HPDE6-E6E7 (cell line): Measurements from ENCODE around the gene IL2RA.
"Not testable (repeated sequence)": the region's sequence is repeated elsewhere in the genome, so short reads cannot be mapped to it uniquely, and the experiment has no call there.

Experiments
- DNase-seq: peaks from one replicate; pipeline ENCODE4 v3.0.0; 2011; ENCODE audit warnings: missing footprints; ENCODE audit errors: extremely low spot score

Gene IL2RA

GRCh38 chr10:6056411-6057135 is 5.6 kb downstream of the IL2RA start:
- no peak for DNase-seq

GRCh38 chr10:6055929-6056328 is 6.2 kb downstream of the IL2RA start:
- DNase-seq = no peak

GRCh38 chr10:6054884-6055283 is 7.3 kb downstream of the IL2RA start:
- no peak for DNase-seq

DNA sequence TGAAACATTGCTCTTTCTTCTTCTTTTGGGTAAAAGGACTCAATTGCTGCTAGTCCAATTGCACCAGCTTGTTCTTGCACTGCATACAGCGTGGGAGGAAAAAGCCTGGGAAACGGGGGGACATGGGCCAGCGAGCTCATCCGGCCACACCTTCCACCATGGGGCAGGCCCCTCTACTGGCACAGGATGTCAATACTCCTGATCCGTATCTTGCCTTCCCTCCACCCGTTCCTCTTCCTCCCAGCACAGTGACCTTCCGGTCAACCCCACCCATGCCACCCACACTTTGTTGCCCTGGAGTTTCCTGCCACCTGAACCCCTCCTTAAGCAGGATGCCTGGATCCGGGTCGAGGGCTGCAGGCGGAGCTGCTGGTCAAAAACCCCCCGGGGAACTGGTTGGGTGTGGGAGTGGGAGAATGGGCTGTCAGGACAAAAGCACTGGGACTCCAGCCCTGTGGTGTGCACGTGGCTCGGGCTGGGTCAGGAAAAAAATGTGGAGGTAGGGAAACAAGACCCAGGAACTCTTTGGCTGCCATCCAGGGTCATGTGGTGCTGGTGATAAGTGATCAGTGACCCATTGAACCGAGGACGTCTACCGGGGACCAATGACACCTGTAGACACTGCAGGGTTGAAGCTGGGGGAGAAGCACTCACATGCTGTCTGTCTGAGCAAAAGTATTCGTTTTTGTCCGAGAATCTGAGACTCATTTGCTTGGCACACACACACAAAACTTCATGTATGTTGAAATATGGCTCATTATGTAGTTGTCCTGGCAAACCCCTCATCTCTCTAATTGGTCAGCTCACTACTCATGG is 8.1 kb downstream of the IL2RA start:
- DNase-seq = no peak

DNA sequence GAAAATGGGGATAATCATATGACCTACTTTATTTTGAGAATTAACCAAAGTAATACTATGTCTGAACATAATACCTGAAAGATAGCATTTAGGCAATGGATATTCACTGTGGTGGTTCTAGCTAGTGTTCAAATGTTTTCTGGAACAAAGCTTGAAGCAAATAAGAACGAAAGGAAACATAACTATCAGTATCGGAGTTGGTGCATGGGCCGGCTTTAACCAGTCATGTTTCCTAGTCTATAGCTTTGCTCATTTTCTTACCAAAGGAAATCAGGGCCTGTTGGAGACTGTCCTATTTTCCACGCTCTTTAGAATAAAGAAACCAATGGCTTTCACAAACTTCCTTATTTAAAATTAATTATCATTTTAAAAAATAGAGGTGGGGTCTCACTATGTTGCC is 8.9 kb downstream of the IL2RA start:
- no peak for DNase-seq

GRCh38 chr10:6052247-6053221 is 9.6 kb downstream of the IL2RA start:
- peak; percentile 5 for DNase-seq

DNA sequence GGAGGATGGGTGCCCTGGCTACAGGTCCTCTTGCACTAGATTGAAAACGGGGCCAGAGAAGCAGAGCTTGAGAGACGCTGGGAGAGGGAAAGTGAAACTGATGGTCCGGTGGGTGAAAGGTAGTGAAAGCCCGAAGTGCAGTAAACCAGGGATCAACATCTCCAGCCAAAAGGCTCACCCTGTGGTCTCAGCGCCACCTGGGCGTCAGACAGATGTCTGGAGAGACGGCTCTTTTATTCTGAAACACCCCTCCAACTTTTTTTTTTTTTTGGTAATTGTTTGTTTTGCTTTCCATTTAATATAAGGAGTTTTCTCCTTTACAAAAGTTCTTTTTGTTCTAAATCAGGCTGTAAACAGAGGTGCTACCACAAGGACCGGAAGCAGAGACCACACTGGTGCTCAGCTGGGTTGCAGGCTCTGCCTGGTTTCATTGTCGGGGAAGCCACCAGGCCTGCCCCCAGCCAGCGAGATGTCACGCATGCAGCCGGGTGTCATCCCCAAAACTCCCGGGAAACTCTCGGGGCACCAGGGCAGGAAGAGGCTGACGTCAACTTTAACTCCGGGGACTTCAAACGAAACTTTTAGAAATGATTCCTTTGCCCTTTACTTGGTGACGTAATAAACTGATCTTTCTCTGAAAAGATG is 11.2 kb downstream of the IL2RA start:
- DNase-seq = peak; percentile 11

GRCh38 chr10:6049031-6049400 is 13.2 kb downstream of the IL2RA start:
- no peak for DNase-seq

DNA sequence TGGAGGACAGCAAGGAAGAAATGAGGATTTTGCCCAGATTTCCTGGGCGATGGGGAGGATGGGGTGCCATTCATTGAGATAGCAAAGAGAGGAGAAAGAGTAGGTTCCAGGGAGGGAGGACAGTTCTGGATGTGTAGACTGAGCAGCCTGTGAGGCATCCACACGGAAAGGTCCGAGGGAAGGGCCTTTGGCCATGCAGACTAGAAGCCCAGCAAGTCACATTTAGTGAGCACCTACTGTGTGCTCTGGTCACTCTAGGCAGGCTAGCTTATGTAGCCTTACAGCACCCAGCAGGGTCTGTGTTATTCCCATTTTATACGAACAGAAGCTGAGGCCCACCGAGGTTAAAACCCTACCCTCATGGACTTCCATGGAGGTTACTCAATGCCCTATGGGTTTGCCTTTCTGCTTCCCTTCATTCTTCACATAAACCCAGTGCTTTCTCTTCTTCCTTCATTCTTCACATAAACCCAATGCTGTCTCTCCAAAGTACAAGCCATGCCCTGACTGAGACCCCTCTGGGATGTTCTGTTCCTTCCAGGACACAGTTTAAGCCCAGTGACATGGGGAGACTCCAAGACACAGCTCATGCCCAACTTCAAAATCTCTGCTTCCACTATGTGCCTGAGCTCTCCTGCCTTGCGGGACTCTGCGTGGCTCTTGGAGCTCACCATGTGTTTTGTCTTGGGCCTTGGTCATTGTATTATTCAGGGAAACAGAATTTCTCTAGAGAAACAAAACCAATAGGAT is 13.7 kb downstream of the IL2RA start:
- DNase-seq = no peak

DNA sequence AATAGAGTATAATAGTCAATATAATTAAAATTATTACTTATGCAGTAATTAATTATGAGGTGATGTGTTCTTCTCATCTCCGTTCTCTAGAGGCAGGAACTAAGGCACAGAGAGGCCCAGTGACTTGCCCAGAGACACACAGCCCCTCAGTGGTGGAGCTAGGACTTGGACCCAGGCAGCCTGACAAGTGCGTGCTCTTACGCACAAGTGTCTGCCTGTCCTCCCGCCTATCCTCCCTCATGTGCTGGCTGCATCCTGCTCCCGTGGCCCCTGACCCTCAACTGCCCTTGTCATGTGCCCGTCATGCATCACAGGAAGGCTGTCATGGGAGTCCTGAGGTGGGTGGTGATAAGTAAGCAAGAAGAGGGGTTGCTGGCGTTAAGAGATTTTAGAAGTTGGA is 14.3 kb downstream of the IL2RA start:
- DNase-seq = no peak

DNA sequence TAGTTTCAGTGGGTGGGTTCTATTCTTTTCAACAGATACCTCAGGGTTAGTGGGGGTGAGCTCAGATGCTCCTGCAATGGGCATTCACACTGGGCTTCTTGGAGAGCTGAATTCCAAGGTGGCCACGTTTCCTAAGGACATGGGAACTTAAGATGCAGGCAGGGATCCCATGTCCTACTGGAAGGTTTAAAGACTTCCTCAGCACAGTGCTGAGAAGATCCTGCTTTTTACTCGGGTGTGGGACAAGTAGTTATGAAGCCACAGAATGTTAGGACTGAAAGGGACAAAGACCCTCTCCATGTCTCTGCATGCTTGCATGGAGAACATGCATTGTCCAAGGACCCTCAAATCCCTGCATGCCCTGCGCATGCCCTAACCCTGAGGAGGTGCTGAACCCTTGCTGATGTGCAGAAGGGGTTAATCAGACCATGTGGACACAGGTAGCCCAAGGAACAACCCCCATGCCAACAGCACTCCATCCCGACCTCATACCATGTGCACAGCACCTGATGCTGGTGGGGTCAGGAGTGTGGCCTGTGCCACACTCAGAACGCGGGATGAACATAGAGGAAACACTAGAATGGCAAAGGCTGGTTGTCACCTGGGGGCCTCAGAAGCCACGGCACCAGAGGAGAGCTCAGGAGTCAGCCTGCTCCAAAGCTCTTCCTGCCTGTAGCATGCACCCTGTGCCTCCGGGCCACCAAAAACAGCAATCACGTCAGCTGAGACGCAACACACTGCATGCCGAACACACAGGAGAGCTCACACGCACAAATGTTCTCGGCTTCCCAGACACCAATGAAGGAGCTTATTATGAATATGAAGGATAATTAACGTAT is 15.2 kb downstream of the IL2RA start:
- DNase-seq = no peak

DNA sequence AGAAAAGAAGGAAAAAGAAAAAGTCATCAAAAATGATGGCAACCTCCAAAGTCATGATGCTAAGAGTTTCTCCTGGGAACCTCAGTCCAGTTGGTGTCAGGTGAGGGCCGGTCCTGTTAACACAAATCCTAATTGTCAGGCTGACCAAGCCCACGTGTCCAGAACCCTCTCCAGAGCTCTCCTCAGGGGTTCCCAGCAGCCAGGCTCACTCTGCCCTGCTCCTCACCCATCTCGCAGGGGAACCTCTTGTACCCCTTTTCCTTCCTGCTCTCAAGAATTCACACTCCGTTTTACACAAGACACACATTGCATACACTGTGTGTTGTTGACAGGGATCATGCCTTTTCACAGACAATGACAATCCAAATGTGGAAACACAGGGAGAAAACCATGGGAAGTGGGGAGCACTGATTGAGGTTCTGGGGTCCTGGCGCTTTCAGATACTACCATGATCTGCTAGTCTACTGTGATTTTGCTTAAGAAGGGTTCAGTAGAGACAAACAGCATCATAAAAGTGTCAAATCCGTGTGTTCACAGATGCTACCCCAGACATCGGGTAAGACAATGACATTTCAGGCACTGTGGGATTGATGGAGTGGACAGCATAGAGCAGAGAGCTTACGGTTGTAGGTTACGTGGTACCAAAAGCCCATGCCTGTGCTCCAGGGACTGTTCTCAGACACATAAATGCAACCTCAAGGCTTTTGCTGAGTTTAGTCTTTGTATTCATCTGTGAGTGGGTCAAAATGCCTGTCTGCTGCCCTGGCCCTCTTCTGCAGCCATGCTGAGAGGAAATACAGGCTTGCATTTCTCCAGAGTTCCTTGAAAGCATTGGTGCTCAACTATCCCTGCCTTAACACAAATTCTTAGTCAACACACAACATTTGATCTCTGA is 16.0 kb downstream of the IL2RA start:
- no peak for DNase-seq

DNA sequence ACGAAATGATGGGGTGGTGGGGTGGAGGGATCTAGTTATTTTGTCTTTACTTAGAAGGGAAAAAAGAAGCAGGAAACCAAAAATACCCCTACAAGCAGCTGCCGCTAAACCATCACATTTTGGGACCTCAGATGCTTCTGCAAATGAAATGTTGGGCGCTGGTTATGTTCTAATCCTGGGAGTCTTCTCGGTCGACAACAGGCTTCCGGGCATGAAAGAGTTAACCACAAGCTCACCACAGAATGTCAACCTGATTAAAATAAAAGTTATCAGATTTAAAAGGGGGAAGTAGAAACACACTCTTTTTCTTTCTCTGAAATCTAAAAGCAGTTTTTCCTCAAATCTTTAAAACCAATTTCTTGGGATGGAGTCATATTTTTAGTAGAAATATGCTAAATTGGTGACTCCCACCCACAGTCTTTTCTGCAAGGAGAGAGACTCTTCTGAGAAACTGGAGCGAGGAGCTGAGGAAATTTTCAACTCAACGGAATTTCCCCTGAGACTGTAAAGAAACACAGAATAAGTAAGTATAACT is 16.8 kb downstream of the IL2RA start:
- DNase-seq = no peak

DNA sequence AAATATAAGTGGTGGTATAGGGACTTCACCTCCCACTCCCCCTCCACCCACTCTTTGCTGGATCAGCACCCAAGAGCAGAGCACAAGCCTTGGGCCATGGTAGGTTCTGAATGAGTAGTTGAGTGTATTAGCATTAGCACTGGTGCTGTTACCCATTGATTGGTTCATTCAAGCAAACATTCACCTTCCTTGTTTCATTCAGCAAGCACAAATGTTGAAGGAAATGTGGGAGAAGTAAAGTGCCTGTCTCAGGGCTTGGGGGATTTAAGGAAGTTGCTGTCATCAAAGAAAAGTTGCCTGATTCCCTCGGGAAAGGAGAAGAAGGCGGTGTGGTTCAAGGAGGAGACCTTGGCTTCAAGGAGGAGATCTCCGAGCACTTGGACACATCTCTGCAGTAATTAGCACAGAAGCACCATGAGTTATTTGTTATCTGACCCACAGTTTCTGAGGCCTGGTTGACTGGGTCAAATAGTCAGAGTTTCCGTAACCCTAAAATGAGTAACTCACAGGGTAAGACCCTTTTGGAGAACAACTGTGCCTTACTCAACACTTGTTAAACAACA is 17.3 kb downstream of the IL2RA start:
- no peak for DNase-seq

GRCh38 chr10:6044060-6044459 is 18.1 kb downstream of the IL2RA start:
- no peak for DNase-seq

DNA sequence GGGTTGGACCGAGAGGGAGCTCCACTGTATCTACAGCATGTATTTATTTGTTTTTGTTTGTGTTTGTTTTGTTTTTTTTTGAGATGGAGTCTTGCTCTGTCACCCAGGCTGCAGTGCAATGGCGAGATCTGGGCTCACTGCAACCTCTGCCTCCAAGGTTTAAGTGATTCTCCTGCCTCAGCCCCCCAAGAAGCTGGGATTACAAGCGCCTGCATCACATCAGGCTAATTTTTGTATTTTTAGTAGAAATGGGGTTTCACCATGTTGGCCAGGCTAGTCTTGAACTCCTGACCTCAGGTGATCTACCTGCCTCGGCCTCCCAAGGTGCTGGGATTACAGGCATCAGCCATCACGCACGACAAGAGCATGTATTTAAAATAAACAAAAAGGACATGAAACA is 18.8 kb downstream of the IL2RA start:
- not testable (repeated sequence) for DNase-seq

GRCh38 chr10:6040205-6040604 is 22.0 kb downstream of the IL2RA start:
- DNase-seq = no peak

- DNase-seq = no peak
Measured at GRCh38 chr10:6039711-6040110, 22.5 kb downstream of the IL2RA start.
